ENCODE measurements around the gene SDK2. TPM values are rescaled to one million over a fixed set of nuclear protein-coding genes. Genes with fewer than 3 reads are reported as not detected.

Gene SDK2
- total and polyA plus RNA-seq, 9 of the 15 experiments (the other 6 are each of a cell fraction or from before 2014, with no cell fraction given) = 0.04 TPM; not detected in 8

DNA sequence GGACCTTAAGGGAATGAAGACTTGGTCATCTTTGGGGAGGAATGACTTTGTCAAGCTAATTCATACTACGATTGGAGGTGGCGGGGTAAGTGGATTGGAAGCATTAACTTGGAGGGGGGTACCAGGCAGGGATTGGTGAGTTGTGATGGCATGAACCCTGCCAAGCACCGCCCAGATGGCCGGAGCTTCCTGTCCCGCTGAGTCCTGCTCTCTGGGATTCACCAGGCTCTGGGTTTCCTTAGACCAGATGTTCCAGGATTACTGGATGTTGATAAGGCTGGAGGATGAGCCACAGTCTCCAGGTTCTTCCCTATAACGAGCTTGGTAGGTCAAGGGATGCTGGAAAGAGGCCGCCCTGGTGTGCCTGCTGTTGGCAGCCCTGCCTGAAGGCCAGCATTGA is 154.9 kb downstream of the SDK2 start (continued):
- TF ChIP-seq, protein P1, sequence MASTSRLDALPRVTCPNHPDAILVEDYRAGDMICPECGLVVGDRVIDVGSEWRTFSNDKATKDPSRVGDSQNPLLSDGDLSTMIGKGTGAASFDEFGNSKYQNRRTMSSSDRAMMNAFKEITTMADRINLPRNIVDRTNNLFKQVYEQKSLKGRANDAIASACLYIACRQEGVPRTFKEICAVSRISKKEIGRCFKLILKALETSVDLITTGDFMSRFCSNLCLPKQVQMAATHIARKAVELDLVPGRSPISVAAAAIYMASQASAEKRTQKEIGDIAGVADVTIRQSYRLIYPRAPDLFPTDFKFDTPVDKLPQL (IDR thresholded peaks at IDR 0.05; ENCODE audit: extremely low read depth, insufficient read length) = no peak
- TF ChIP-seq EP400 (IDR thresholded peaks at IDR 0.05) (no peak), SMARCA4 (IDR thresholded peaks at IDR 0.05) (no peak), BRD4 (IDR thresholded peaks at IDR 0.05) (no peak), KDM2B (CRISPR knock-in tag; IDR thresholded peaks at IDR 0.05) (no peak), STAT5A (IDR thresholded peaks at IDR 0.05; ENCODE audit: borderline replicate concordance, low read length) (no peak), LARP7 (IDR thresholded peaks at IDR 0.05) (no peak), MYC (IDR thresholded peaks at IDR 0.05; ENCODE audit: low read depth, low read length) (no peak), MYC (CRISPR knock-in tag; IDR thresholded peaks at IDR 0.05; ENCODE audit: borderline replicate concordance, low read depth) (no peak), ZNF589 (CRISPR knock-in tag; IDR thresholded peaks at IDR 0.05; ENCODE audit: low read depth) (no peak)
- TF ChIP-seq, protein P2, sequence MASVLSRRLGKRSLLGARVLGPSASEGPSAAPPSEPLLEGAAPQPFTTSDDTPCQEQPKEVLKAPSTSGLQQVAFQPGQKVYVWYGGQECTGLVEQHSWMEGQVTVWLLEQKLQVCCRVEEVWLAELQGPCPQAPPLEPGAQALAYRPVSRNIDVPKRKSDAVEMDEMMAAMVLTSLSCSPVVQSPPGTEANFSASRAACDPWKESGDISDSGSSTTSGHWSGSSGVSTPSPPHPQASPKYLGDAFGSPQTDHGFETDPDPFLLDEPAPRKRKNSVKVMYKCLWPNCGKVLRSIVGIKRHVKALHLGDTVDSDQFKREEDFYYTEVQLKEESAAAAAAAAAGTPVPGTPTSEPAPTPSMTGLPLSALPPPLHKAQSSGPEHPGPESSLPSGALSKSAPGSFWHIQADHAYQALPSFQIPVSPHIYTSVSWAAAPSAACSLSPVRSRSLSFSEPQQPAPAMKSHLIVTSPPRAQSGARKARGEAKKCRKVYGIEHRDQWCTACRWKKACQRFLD (CRISPR knock-in tag; IDR thresholded peaks at IDR 0.05) = no peak
- TF ChIP-seq, protein P3, sequence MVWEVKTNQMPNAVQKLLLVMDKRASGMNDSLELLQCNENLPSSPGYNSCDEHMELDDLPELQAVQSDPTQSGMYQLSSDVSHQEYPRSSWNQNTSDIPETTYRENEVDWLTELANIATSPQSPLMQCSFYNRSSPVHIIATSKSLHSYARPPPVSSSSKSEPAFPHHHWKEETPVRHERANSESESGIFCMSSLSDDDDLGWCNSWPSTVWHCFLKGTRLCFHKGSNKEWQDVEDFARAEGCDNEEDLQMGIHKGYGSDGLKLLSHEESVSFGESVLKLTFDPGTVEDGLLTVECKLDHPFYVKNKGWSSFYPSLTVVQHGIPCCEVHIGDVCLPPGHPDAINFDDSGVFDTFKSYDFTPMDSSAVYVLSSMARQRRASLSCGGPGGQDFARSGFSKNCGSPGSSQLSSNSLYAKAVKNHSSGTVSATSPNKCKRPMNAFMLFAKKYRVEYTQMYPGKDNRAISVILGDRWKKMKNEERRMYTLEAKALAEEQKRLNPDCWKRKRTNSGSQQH (CRISPR knock-in tag; IDR thresholded peaks at IDR 0.05) = no peak

All from K562 (cell line).